LNCaP clone FGC (cell line): ENCODE data around the gene MT2A.

Experiments
- DNase-seq: peaks from one replicate; pipeline ENCODE4 v3.0.0-alpha.2; 2011; ENCODE audit warnings: low read depth
- H3K4me3 ChIP-seq: 2 replicates; pipeline ENCODE4 v1.5.1; 2011; ENCODE audit warnings: mild to moderate bottlenecking, low read depth, low read length, control low read depth
- TF ChIP-seq, protein P1 (sequence below): IDR thresholded peaks from 2 replicates; pipeline ENCODE4 v1.5.1; 2012; ENCODE audit warnings: mild to moderate bottlenecking; ENCODE audit not compliant: control insufficient read depth, insufficient read depth; ENCODE audit errors: extremely low read depth

The MT2A gene

GRCh38 chr16:56611281-56611833 lies 3.0 kb downstream of the MT2A start:
- DNase-seq, result no peak
- TF ChIP-seq, protein P1, sequence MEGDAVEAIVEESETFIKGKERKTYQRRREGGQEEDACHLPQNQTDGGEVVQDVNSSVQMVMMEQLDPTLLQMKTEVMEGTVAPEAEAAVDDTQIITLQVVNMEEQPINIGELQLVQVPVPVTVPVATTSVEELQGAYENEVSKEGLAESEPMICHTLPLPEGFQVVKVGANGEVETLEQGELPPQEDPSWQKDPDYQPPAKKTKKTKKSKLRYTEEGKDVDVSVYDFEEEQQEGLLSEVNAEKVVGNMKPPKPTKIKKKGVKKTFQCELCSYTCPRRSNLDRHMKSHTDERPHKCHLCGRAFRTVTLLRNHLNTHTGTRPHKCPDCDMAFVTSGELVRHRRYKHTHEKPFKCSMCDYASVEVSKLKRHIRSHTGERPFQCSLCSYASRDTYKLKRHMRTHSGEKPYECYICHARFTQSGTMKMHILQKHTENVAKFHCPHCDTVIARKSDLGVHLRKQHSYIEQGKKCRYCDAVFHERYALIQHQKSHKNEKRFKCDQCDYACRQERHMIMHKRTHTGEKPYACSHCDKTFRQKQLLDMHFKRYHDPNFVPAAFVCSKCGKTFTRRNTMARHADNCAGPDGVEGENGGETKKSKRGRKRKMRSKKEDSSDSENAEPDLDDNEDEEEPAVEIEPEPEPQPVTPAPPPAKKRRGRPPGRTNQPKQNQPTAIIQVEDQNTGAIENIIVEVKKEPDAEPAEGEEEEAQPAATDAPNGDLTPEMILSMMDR, result no peak
- H3K4me3 ChIP-seq, result no peak overlapping the region

GRCh38 chr16:56613706-56614105 lies 5.3 kb downstream of the MT2A start:
- TF ChIP-seq, protein P1, result no peak
- no peak overlapping the region for H3K4me3 ChIP-seq
- DNase-seq, result no peak

- H3K4me3 ChIP-seq, result no peak overlapping the region
- DNase-seq, result no peak
- TF ChIP-seq, protein P1, result no peak
These were observed 6.2 kb downstream of the MT2A start for GRCh38 chr16:56614549-56614991.

GRCh38 chr16:56615353-56615752 lies 7.0 kb downstream of the MT2A start:
- DNase-seq, result no peak
- TF ChIP-seq, protein P1, result no peak
- H3K4me3 ChIP-seq, result no peak overlapping the region

- no peak overlapping the region for H3K4me3 ChIP-seq
- TF ChIP-seq, protein P1, result no peak
- DNase-seq, result no peak
These were observed 8.3 kb downstream of the MT2A start for GRCh38 chr16:56616608-56617211.

GRCh38 chr16:56617212-56618085 lies 9.1 kb downstream of the MT2A start:
- TF ChIP-seq, protein P1, result no peak
- DNase-seq, result no peak
- no peak overlapping the region for H3K4me3 ChIP-seq
